Measurements from ENCODE around the gene SERINC5.

The SERINC5 gene

GRCh38 chr5:80090884-80091166 lies 165.0 kb downstream of the SERINC5 start:
- DNase-seq: no peak

- DNase-seq: peak; percentile 86
Observed at GRCh38 chr5:80083101-80083890, 172.6 kb downstream of the SERINC5 start.

- DNase-seq: peak; percentile 82
Observed at GRCh38 chr5:80082731-80083100, 173.1 kb downstream of the SERINC5 start.

GRCh38 chr5:80082281-80082680 lies 173.6 kb downstream of the SERINC5 start:
- no peak for DNase-seq

GRCh38 chr5:80078921-80079320 lies 176.9 kb downstream of the SERINC5 start:
- DNase-seq: no peak

- DNase-seq: no peak
Observed at GRCh38 chr5:80077051-80077714, 178.7 kb downstream of the SERINC5 start.

GRCh38 chr5:80076131-80077050 lies 179.5 kb downstream of the SERINC5 start:
- DNase-seq: no peak

GRCh38 chr5:80072103-80073073 lies 183.5 kb downstream of the SERINC5 start:
- DNase-seq: no peak

- DNase-seq: no peak
Observed at GRCh38 chr5:80071510-80072021, 184.3 kb downstream of the SERINC5 start.

- no peak for DNase-seq
Observed at GRCh38 chr5:80070338-80071056, 185.4 kb downstream of the SERINC5 start.

GRCh38 chr5:80069918-80070318 lies 185.9 kb downstream of the SERINC5 start:
- no peak for DNase-seq

GRCh38 chr5:80069251-80069800 lies 186.5 kb downstream of the SERINC5 start:
- no peak for DNase-seq

- no peak for DNase-seq
Observed at GRCh38 chr5:80068775-80069174, 187.1 kb downstream of the SERINC5 start.

- no peak for DNase-seq
Observed at GRCh38 chr5:80068246-80068636, 187.6 kb downstream of the SERINC5 start.

- no peak for DNase-seq
Observed at GRCh38 chr5:80067531-80068245, 188.2 kb downstream of the SERINC5 start.

GRCh38 chr5:80067016-80067415 lies 188.8 kb downstream of the SERINC5 start:
- no peak for DNase-seq

- DNase-seq: no peak
Observed at GRCh38 chr5:80064124-80064523, 191.7 kb downstream of the SERINC5 start.
